Measurements from ENCODE around the gene OTUD7B.
"Not testable (repeated sequence)": the region's sequence is repeated elsewhere in the genome, so short reads cannot be mapped to it uniquely, and the experiment has no call there.

Gene OTUD7B

DNA sequence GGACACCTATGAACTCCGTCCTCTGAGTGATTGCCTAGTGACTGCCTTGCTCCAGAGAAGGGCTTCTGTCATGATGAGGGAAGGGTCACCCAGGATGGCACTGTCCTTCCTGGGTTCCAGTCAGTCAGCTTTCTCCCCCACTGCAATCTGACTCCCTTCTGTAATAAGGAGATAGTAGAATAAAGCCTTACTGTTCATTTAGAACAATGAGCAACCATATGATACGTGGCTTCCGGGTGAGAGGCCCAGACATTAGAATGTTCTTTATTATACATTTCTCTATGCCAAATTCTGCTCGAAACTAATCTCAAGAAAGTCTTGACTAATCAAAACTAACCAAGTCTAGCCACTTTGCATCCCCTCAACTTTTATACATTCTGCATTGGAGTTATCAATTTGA is 65.3 kb downstream of the OTUD7B start:
- no peak for DNase-seq (ENCODE audit: low read depth)

DNA sequence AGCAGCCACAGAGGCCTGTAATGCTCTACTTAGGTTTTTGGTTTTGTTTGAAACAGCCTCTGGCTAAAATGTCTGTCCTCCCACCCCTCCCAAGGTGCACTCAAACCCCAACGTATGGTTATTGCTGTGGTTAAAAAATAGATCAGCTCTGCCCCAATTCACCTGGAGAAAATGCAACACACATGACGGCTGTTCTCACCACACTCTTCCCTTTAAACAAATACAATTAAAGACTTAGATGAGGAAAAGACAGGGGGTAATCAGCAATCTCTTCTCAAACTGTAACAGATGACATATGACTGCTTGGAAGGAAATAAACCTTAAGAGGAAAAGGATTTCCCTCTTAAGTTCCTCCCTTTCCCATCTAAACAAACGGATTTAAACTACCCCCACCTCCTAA is 67.6 kb downstream of the OTUD7B start:
- no peak for DNase-seq (ENCODE audit: low read depth)

DNA sequence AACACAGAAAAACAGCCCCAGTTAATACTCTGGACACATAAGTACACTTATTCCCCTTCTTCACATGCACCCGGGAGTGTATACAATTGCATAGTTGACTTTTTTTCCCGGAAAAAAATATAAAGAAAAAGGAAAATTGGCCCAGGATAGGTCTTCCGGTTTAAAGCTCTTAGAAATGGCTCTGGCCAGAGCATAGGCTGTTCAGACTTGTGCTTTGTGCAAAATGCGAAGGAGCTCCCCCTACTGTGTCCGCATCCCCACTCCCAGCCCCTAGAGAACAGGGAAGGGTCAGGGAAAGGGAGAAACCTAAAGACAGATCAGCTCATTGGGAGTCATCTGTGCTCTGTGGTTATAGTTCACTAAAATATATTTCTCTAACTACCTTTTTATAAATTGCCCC is 68.3 kb downstream of the OTUD7B start:
- no peak for DNase-seq (ENCODE audit: low read depth)

DNA sequence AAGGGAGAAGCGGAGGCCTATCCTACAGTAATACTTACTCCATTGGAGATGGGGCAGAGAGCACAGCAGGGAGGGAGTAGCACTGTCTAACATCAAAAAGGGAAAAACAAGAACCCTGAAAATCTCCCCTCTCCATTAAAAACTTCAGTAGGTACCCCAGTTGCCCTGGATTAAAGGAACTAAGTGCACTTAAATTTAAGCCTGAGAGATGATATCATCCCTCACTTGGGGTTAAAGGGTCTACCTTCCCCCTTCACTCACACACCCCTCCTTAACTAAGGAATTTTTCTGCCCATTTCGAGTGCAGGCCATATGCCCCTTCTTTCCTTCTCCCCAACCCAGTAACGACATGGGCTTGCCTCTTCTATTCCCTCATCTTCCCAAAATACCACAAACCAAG is 70.1 kb downstream of the OTUD7B start:
- no peak for DNase-seq (ENCODE audit: low read depth)

DNA sequence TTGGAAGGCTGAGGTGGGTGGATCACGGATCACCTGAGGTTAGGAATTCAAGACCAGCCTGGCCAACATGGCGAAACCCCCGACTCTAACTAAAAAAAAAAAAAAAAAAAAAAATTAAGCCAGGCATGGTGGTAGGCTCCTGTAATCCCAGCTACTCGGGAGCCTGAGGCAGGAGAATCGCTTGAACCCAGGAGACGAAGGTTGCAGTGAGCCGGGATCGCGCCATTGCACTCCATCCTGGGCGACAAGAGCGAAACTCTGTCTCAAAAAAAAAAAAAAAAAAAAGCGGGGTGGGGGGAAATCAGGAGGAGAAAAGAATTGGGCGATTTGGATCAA is 71.9 kb downstream of the OTUD7B start:
- DNase-seq (ENCODE audit: low read depth): not testable (repeated sequence)

DNA sequence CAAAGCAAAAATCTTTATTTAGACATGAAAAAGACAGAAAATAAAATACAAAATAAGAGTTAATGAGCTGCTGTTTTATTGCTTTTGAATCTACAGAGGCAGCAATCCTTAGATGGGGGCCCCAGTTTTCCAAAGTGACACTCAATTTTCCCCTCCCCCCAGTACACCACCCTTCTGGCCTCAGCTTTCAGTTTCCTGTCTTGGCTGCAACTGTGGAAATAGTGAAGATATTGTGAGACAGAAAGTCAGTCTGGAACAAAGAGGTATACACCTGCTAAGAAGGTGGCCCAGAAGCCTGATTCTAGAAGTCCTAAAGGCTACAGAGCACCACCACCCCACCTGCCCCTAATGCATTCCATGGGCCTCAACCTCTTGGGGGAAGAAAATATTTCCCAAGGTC is 72.8 kb downstream of the OTUD7B start:
- DNase-seq (ENCODE audit: low read depth): no peak

DNA sequence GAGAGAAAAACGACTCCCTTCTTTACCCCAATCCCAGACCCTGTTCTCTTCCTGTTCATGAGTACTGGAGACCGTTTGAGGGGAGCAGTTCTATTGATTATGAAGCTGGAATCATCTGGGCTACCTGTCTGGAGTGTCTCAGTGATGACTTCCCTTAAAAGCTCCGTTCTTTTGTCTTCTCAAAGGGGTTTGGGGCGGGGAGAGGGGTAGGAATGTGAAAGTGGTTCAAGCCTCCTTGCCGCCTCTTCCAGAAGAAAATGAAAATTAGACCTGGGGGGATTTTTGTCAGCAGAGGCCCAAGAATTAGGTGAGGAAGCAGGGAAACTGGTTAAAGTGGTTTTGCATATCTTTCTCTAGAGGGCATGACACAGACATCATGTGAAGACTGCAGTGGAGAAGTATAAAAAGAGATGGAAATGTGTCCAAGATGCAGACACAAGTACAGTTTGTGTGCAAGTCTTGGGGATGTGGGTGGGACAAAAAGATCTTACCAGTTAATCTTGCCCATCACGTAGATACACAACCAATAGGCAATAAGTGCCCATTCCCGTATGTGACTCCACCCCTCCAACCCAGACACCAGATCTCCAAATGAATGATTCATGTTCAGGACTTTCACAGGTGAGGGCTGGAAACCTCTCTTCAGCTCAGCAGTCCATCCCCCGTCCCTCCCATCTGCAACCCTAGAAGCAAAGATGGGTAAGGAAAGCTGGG is 73.4 kb downstream of the OTUD7B start:
- no peak for DNase-seq (ENCODE audit: low read depth)

DNA sequence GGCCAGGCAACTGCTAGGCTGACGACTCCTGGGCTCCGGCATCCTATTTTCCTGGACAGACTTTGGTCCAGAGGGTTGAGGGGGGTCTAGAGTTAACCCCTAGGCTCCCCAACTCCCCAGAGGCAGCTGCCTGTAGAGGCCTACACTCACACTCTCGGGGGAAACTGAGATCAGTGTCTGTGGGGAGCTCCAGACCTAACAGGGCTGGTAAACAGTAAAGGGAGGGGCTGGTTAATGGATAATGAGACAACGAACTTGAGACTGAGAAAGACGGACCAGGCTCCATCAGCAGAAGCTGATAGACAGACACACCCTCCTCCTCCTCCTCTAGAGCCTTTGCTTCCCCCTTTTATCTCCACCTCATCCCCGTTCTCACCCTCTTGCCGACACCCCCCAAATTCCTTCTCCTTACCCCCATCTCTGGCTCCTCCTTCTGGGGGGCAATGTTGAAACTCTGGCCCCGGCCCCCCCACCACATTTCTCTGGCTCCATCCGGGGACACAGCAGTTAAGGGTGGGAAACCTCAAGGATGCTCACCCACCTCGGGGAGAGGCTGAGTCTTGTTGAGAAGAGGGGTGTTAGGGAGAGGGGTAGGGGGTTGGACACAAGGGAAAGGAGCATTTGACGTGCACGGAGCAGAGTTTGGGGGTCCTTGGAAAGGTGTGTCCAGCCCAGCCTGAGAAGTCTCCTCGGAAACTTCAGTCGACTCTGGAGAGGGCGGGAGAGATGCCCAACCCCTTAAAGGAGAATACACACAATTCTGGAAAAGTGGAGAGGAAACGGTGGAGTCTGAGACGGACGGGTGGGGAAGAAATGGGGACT is 74.1 kb downstream of the OTUD7B start, which contains the start of gene MTMR11:
MTMR11 (minus strand) TSS at position 710 of the 822 bp plus-strand sequence; CDS start at position 478, 232 bp downstream.
- no peak for DNase-seq (ENCODE audit: low read depth)

DNA sequence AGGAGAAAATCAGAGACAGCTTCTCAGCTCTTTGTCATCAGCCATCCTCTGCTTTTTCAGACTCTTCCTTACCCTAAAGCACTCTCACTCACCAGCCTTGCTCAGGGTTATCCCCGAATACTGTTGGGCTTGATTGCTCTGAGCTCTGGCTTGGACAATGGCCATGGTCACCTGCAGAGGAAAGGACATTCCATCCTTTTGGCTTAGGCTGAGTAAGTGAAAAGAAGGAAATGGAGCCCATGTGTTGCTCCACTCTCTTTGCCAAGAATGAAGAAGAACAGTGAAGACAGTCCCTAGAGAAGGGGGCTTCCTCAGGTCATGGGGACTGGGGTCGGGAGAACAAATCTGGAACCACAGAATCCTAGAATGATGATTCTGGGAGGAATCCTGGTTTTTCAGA is 76.2 kb downstream of the OTUD7B start:
- no peak for DNase-seq (ENCODE audit: low read depth)

DNA sequence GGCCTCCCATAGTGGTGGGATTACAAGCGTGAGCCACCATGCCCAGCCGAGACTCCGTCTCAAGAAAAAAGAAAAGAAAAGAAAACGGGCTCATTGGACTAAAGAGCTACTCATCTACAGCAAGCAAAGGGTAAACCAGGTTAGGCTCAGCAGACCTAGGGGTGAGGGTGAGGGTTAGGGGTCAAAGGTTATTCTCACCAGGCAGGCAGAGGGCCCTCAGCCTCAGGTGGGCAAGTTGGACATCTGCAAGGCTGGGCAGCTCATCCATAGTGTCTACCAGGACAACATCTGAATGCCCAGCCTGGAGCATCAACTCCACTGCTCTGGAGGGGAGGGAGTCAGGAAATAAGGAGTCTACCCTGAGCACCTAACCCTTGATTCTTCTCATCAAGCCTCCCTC is 77.3 kb downstream of the OTUD7B start:
- no peak for DNase-seq (ENCODE audit: low read depth)

DNA sequence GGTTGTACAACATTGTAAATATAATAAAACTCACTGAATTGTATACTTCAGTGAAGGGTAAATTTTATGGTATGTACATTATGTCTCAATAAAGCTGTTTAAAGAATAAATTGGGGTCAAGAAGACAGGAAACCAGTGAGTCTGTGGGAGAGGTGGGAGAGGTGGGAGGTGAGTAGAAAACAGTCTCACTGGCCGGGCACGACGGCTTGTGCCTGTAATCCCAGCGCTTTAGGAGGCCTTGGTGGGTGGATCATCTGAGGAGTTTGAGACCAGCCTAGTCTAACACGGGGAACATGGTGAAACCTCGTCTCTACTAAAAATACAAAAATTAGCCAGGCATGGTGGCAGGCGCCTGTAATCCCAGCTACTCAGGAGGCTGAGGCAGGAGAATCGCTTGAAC is 78.1 kb downstream of the OTUD7B start:
- DNase-seq (ENCODE audit: low read depth): no peak

DNA sequence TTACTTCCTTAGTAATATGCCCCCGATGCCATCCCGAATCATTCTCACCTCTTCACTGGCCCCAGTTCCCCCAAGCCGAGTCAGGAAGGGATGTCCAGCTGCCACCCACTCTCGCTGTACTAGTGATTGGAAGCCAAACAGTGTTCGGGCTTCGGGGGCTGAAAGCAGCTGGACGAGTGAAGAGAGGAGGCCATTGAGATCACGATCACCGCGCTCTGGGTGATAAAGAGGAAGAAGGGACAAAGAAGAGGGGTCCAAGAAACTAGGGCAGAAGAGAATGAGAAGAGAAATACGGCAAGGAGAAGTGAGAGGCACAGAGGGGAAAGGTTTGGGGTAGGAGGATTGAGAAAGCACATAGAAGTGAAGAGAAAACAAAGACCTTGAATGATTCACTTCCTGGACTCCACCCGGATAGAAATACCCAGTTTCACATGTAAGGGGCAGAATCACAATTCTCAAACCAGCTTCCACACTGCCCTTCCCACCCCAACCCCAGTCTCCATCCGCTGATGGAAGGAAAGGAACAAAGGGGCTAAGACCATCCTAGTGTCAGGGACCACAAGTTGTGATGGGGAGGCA is 79.2 kb downstream of the OTUD7B start:
- DNase-seq (ENCODE audit: low read depth): no peak

DNA sequence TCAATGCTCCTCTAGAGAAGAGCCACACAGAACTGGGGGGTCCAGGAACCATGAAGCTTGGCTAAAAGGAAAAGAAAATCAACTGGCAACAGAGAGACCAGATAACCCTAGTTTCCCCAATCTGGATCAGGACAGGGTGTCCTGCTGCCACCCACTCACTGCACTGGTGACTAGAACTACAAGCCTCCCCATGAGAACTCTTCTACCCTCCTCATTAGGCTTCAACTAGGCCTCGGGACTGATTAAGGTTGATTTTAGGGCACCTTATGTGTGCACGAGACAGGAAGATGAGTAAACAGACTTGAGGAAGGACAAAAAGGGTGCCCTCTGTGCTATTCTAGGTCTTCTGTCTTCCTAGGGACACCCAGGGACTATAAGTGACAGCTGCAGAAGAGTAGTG is 80.7 kb downstream of the OTUD7B start:
- DNase-seq (ENCODE audit: low read depth): no peak

DNA sequence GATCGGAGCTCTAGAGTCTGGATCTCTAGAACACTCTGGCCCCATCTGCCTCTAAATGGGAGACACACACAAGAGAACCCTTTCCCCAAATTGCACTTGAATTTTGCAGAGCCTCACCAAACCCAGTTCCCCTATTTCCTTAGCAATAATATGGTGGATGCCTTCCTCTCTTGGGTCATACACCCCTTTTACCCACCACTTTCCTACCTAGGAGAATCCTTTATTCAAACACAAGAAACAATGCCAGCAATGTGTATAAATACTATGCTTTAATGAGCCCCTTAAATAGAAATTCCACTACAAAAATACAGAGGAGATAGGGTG is 82.2 kb downstream of the OTUD7B start:
- DNase-seq (ENCODE audit: low read depth): no peak

DNA sequence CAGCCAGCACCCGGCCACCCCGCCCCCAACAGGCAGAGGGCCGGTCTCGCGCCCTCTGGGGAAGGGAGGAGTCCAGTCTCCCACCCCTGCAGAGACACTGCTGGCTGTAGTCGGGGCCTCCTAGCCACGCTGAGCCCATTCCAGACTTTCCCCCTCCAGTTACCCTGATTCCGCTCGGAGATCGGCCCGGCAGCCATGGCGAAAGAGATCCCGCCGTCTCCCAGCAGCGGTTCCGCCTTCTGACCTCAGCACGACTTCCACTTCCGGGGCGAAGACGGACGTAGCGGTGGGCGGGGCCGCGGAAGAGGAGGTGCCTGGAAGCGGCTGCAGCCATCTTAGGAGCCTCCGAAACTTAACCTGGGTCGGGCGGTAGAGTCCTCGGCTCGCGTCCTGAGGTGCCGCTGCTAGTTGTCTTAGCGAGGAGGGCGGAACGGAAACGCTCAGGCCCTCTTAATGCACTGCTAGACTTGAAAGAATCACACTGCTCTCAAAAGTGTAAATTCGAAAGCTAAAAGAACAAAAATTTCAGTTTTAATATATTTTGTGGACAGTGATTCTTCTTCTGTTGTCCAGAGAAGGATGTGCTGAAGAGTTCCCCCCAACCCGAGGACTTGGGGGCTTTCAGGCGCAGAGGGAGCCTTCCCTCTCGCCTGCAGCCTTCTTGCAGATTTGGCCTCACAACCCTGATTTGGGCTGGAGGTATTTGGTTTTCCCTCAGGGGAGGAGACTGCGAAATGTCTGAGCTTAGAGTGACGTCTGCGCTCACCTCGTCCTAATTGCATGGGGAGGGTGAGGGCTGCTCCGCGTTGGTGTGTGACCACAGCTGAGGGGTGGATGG is 82.7 kb downstream of the OTUD7B start, which contains the start of gene SF3B4:
SF3B4 (minus strand) TSS at position 241 of the 838 bp plus-strand sequence; CDS start at position 197, 44 bp downstream.
- DNase-seq (ENCODE audit: low read depth): peak; percentile 93

DNA sequence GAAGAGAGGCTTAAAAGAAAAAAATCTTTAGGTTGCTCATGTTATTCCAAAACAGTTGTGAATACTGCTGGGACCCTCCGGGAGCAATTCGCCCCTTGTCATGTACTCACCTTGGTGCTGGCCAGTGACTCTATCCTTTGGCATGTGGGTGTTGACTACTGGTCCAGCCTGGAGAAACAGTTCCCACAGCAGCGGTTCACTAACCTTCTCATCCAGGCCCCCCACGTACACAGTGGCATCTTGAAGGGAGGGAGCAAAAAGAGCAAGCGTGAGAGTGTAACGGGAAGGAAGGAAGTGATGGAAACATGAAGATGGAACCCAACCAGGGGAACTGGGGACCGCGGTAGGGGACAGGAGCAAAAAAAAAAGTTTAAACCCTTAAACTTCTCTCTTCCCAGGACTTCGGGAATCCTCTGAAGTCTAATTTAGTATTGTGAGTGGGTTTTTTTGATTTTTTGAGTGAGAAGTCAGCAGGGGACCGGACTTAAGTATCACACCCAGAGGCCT is 83.4 kb downstream of the OTUD7B start:
- no peak for DNase-seq (ENCODE audit: low read depth)

DNA sequence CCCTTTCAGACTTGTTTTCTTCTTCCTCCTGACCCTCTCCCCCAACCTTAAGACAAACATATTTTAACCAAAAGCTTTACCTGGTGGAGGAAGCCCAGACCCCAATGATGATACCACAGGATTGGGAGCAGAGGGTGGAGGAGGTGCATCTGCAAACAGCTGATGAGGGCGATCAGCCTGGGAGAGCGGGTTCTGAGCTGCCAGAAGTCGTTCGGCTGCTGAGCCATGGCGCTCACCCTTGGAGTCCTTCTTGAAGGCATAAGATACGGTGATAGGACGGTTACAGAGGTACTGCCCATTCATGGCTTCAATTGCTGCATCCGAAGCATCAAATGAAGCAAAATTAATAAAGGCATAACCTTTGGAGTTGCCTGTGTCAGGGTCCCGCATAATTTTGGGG is 84.2 kb downstream of the OTUD7B start:
- no peak for DNase-seq (ENCODE audit: low read depth)

DNA sequence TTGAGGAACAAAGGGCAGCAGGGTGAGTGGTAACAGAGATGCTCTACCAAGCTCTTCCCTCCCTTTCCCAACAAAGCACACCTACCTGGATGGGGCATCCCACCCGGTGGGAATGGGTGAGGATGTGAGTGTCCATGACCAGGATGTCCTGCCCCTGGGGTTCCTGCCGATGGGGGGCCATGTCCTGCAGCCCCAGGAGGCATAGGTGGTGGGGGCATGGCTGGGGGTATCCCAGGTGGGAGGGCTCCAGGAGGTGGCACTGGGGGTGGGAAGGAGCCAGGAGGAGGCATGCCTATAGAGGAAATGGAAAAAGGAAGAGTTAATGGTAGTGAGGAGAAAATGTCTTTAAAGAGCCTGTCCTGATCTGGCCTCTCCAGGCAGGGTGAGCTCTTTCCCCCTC is 84.8 kb downstream of the OTUD7B start:
- DNase-seq (ENCODE audit: low read depth): no peak

DNA sequence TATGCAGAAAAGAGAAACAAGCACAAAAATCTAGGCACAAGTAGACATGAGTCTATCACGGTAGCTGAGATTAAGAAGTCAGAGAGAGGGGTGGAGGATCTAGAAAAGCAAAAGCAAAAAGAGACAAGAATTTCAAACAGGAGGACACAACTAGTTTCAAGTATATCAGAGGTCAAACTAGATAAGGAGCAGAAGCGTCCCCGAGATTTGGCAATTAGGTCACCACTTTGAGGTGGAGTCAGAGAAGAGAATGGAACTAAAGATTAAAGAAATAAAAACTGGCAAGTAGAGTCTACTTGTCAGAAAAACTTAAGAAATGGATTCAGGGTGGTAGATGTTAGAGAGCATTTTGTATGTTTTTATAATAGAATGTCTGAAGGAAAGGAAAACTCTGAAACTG is 85.2 kb downstream of the OTUD7B start:
- DNase-seq (ENCODE audit: low read depth): no peak

DNA sequence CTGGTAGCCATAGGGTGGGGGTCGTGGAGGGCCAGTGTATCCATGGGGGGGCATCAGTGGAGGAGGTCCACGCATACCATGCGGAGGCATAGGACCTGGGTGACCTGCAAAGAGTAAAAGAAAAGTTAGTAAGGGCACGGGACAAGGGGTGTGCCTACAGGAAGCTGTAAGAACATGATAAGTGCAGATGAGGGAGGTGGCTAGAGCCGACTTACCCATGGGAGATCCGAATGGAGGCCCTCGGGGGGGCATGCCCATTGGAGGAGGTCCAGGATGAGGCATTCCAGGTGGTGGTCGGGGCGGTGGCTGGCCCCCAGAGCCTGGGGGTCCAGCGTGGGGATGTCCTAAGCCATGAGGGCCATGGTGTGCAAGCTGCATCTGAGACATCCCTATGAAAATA is 86.9 kb downstream of the OTUD7B start:
- DNase-seq (ENCODE audit: low read depth): no peak

DNA sequence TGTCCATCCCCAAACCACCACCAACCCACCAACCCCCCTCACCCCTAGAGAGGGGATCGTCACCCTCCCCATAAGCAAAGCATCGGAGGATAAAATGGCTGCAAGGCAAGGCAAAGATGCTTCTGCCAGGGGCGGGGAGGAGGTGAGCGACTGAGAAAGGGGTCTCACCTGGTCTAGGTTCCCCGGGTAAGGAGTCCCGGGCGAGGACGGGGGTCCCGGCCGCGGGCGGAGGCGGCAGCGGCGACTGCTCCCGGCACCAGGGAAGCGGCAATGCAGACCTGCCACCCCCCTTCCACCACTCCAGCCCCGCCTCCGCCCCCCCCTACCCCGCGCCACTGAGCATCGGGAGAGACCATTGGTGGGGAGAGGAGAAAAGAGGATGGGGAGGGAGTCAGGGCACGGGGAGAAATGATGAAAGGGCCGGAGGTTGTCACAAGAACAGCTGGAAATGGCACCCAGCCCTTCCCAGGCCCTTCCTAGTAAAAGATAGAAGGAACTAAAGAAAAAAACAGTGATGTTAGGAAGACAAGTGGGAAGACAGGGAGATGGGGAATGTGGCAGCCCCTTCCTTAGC is 92.9 kb downstream of the OTUD7B start, which contains the start of gene SV2A:
SV2A (minus strand) TSS at position 274 of the 574 bp plus-strand sequence. CDS start 4,004 bp downstream, outside the sequence.
- DNase-seq (ENCODE audit: low read depth): peak; percentile 20

DNA sequence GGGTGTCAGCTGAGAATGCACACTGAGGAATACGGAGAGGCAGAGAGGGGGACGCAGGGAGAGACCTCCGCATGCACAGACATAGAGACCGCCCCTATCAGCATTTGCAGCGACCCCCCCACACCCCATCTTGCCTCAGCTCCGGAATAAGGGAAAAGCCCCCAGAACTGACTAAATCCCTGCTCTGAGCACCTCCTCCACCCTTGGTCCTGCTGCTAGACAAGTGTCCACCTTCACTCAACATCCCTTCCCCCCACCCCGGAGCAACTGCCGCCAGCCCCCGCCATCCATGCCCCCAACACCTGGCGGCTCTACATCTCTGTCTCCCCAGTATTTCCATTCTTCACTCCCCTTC is 93.7 kb downstream of the OTUD7B start:
- DNase-seq (ENCODE audit: low read depth): no peak
